Muscle layer of duodenum (tissue), 2 donors: ENCODE measurements around the gene ZNF324B.
"Not testable (repeated sequence)": the region's sequence is repeated elsewhere in the genome, so short reads cannot be mapped to it uniquely, and the experiment has no call there.

ENCODE experiments used
- H3K27ac ChIP-seq: one replicate; pipeline ENCODE4 v1.7.0; 2013; ENCODE audit warnings: mild to moderate bottlenecking, low read length
- H3K27me3 ChIP-seq: one replicate; pipeline ENCODE4 v1.7.0; 2013; ENCODE audit warnings: low read depth, mild to moderate bottlenecking, control low read depth, low read length
- H3K36me3 ChIP-seq, 2 donors: one replicate each; pipeline ENCODE4 v1.7.0; 2013; ENCODE audit warnings: low read length in 2 of 2, control low read depth in 1 of 2, mild to moderate bottlenecking in 1 of 2; ENCODE audit not compliant: insufficient read depth in 2 of 2, control insufficient read depth in 1 of 2
- H3K4me1 ChIP-seq, 2 donors: one replicate each; pipeline ENCODE4 v1.7.0; 2013; ENCODE audit warnings: low read length in 2 of 2, mild to moderate bottlenecking in 2 of 2, control low read depth in 1 of 2, moderate library complexity in 1 of 2; ENCODE audit not compliant: insufficient read depth in 2 of 2, control insufficient read depth in 1 of 2
- H3K4me3 ChIP-seq, 2 donors: one replicate each; pipeline ENCODE4 v1.7.0; 2013; ENCODE audit warnings: low read length in 2 of 2, low read depth in 1 of 2, mild to moderate bottlenecking in 1 of 2
- H3K9me3 ChIP-seq, 2 donors: one replicate each; pipeline ENCODE4 v1.7.0; 2013; ENCODE audit warnings: low read length in 2 of 2, control low read depth in 1 of 2, mild to moderate bottlenecking in 1 of 2; ENCODE audit not compliant: control insufficient read depth in 1 of 2
- donor health status: healthy.

The ZNF324B gene

DNA sequence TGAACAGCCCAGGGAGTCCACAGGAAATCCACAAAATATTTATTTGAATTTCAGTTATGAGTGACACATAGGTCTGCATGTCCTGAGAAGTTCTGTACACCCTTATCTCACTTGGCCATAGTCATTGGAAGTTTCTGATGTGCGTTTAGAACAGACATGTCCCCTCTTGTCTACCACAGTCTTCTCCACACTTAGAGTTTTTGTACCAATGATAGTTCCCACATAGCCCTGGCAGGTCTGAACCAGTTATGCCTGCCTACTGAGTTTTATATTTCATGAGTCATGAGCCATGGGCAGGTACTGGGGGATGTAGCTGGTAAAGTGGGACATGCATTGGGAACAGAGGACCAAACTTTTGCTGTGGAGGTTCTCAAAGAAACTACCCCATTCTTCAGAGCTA is 22.8 kb upstream of the ZNF324B start:
- Histone ChIP-seq H3K9me3 (peaks cover 63 to 72% of the 10 kb centered on the region in 2 donors), H3K27ac (no peak overlapping the region), H3K27me3 (no peaks in the 10 kb centered on the region), H3K4me1 (no peaks in the 10 kb centered on the region), H3K4me3 (peak overlapping the region in 1 of 2 donors; percentile 12), H3K36me3 (peaks cover 0 to 52% of the 10 kb centered on the region in 2 donors)

DNA sequence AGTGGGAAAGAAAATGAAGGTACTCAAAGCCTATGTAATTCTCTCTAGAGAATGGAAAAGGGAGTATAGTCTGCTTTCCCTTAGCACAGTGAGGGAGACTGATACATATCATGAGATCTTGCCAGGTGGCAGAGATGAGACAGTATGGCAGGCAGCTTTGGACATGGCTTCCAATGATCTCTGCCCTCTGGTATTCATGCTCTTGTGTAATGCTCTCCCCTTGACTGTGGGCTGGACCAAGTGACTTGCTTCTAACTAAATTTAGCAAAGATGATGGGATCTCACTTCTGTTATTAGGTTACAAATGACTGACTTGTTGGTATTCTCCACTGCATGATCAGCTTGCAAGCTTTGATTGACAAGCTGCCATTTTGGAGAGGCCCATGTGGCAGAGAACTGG is 21.7 kb upstream of the ZNF324B start:
- Histone ChIP-seq H3K27ac (no peak overlapping the region), H3K9me3 (peaks cover 74 to 83% of the 10 kb centered on the region in 2 donors), H3K27me3 (no peaks in the 10 kb centered on the region), H3K36me3 (peaks cover 10 to 62% of the 10 kb centered on the region in 2 donors), H3K4me1 (no peaks in the 10 kb centered on the region), H3K4me3 (peak overlapping the region in 1 of 2 donors; percentile 63)

DNA sequence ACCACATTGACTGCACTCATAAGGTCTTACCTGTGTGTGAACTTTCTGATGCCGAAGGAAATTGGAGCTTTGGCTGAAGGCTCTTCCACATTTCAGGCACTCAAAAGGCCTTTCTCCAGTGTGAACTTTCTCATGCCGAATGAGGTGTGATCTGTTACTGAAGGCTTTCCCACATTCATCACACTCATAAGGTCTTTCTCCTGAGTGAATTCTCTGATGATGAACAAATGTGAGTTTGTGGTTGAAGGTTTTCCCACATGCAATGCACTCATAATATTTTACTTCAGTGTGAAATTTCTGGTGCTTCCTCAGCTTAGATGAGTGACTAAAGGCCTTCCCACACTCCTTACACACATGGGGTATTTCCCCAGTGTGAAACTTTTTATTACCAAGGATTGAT is 17.2 kb upstream of the ZNF324B start:
- peak overlapping the region; percentile 45 to 63 for H3K4me3 ChIP-seq
- H3K36me3 ChIP-seq: peaks cover 30 to 86% of the 10 kb centered on the region in 2 donors
- no peaks in the 10 kb centered on the region for H3K27me3 ChIP-seq
- no peak overlapping the region for H3K27ac ChIP-seq
- peaks cover under 1 to 4% of the 10 kb centered on the region in 2 donors for H3K4me1 ChIP-seq
- peaks cover 82 to 94% of the 10 kb centered on the region in 2 donors for H3K9me3 ChIP-seq

DNA sequence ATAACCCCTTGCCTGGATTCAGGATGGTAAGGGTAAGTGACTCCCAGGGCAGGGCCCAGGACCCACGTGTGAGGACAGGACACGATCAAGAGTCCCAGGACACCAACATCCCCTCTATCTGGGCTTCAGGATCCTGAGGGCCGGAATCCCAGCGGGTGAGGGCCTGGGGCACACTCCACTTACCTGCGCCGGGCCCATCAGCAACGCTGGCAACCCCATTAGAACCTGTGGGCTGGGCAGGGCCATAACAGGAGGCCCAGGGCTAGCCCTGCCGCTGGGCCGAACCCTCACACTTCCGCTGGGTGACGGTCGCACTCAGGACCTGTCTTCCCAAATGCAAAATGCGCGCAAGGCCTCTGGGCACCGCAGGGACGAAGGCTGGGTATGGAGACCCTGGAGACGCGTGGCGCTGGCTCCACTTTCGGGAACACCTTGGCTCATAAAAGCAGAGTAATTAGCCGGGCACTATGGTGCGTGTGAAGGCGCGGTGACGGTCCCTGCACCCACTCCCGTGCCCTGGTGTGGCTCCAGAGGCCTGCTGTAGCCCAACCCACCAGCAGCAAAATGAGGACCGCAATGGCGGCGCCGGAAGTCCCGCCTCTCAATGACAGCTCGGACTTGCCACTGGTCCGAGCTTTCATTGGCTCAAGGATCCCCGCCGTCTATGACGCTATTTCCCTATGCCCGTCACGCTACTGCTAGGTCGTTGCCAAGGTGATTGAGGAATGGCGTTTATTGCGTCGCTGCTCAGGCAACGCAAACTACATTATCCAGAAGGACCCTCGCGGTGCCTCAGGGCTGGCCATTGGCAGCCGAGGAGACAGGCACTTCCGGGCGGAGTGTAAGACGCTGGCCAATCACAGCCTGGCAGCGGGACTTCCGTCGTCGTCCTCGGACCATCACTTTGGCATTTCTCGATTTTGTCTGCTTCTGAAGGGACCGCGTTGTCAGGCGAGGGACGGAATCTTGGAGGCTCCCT is 11.6 kb upstream of the ZNF324B start, which contains the start of gene ZNF132:
ZNF132 (minus strand) TSS at position 578 of the 979 bp plus-strand sequence; CDS start at position 246, 332 bp downstream.
- H3K9me3 ChIP-seq: peaks cover 29 to 38% of the 10 kb centered on the region in 2 donors

DNA sequence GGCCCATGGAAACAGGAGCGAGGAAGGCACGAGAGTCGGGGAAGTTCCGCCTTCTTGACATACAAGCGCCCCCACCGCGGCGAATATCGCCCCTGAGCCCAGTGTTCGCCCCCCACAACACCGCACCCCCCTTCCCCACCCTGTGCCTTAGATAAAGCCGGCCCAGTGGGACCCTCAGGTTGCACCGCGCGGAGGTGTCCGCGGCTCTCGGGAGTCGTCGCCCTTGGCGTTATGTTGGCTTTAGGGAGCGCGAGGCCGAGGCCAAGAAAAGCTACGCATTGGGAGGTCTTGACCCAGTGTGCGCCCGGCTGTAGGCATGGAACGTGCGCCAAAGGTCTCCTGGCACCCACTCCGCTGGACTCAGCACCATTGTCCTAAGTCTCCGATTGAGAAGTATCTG is 10.9 kb upstream of the ZNF324B start:
- Histone ChIP-seq H3K27me3 (no peaks in the 10 kb centered on the region), H3K36me3 (peaks cover 12 to 27% of the 10 kb centered on the region in 2 donors), H3K4me3 (peak overlapping the region; percentile 83 to 86), H3K9me3 (peaks cover 23 to 32% of the 10 kb centered on the region in 2 donors), H3K4me1 (peaks cover 3 to 19% of the 10 kb centered on the region in 2 donors), H3K27ac (no peak overlapping the region)

More for the DNA sequence above, 11.6 kb upstream of the ZNF324B start, which contains the start of gene ZNF132:
- peak within 1 kb of the TSS; percentile 83 to 86 for H3K4me3 ChIP-seq
- H3K27ac ChIP-seq: peak within 1 kb of the TSS; percentile 67
- H3K4me1 ChIP-seq: peaks cover 3 to 19% of the 10 kb centered on the region in 2 donors
- H3K27me3 ChIP-seq: no peaks in the 10 kb centered on the region
- H3K36me3 ChIP-seq: peaks cover 19 to 34% of the 10 kb centered on the region in 2 donors

DNA sequence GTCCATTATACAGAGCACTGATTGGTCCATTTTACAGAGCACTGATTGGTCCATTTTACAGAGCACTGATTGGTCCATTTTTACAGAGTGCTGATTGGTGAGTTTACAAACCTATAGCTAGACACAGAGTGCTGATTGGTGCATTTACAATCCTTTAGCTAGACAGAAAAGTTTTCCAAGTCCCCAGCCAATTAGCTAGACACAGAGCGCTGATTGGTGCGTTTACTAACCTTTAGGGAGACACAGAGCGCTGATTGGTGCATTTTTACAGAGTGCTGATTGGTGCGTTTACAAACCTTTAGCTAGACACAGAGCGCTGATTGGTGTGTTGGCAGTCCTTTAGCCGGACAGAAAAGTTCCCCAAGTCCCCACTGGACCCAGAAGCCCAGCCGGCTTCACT is 8.4 kb upstream of the ZNF324B start:
- not testable (repeated sequence) for H3K27me3 ChIP-seq, H3K36me3 ChIP-seq, H3K27ac ChIP-seq, H3K4me3 ChIP-seq
- H3K9me3 ChIP-seq: peaks cover 3 to 10% of the 10 kb centered on the region in 2 donors
- H3K4me1 ChIP-seq: peaks cover 3 to 19% of the 10 kb centered on the region in 2 donors

DNA sequence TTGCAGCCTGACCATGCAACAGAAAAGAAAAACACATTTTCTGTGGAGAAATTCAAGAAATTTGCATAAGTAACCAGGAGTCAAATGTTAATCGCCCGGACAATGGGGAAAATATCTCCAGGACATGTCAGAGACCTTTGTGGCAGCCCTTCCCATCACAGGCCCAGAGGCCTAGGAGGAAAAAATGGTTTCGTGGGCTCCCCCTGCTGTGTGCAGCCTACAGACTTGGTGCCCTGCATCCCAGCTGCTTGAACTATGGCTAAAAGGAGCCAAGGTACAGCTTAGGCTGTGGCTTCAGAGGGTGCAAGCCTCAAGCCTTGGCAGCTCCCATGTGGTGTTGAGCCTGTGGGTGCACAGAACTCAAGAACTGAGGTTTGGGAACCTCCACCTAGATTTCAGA is 2.6 kb upstream of the ZNF324B start:
- not testable (repeated sequence) for H3K36me3 ChIP-seq, H3K27ac ChIP-seq, H3K9me3 ChIP-seq, H3K4me1 ChIP-seq, H3K27me3 ChIP-seq, H3K4me3 ChIP-seq

DNA sequence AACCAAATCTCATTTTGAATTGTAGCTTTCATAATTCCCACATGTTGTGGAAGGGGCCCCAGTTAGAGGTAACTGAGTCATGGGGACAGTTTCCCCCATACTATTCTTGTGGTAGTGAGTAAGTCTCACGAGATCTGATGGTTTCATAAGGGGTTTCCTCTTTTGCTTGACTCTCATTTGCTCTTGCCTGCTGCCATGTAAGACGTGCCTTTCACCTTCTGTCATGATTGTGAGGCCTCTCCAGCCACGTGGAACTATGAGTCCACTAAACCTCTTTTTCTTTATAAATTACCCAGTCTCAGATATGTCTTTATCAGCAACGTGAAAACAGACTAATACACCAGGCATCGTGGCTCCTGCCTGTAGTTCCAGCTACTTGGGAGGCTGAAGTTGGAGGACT is 1.4 kb upstream of the ZNF324B start:
- not testable (repeated sequence) for H3K4me3 ChIP-seq, H3K9me3 ChIP-seq, H3K4me1 ChIP-seq, H3K27ac ChIP-seq, H3K27me3 ChIP-seq
- peaks cover 0 to 13% of the 10 kb centered on the region in 2 donors for H3K36me3 ChIP-seq

DNA sequence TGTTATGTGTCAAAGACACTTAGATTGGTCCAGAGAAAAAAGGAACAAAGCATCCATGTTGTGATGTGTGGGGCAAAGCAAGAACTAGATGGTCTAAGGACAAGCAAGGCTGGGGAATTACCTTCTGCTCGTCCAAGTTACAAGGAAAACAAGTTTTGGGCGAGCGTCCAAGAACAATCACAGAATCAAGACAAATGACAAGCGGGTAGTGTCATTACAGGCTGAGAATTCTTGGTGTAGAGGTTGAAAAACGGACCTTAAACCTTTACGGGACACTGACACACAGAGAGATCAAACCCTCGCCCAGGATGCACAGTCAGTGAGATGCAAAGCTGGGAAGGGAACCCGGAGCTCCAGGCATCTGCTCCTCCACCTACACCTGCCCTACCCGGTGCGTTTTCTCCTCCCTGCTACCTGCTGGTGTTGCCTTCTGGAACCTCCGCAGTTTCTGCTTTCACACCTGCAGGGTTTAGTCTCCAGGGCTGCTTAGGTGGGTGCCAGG is 515 bp upstream of the ZNF324B start:
- H3K27me3 ChIP-seq: no peaks in the 10 kb centered on the region
- H3K27ac ChIP-seq: no peak overlapping the region
- no peaks in the 10 kb centered on the region for H3K9me3 ChIP-seq
- H3K4me1 ChIP-seq: peaks cover 5 to 10% of the 10 kb centered on the region in 2 donors
- peak overlapping the region; percentile 76 to 91 for H3K4me3 ChIP-seq
- peaks cover 0 to 20% of the 10 kb centered on the region in 2 donors for H3K36me3 ChIP-seq

DNA sequence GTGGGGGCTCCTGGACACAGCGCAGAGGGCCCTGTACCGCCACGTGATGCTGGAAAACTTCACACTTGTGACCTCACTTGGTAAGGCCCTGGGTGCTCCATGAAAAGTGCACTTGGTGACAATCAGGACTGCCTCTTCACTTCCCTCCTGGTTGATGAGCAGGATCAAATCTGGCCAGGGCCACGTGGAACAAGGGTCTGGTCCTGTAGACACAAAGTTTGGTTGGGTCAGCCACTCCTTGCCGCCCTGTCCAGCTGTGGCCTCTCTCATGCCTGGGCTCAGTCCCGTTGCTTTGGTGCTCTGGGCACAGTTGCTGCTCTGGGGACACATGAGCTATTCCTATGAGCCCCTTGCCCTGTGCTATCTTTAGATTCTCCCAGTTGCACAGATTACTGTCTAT is 2.3 kb downstream of the ZNF324B start:
- H3K36me3 ChIP-seq: peaks cover 0 to 43% of the 10 kb centered on the region in 2 donors

DNA sequence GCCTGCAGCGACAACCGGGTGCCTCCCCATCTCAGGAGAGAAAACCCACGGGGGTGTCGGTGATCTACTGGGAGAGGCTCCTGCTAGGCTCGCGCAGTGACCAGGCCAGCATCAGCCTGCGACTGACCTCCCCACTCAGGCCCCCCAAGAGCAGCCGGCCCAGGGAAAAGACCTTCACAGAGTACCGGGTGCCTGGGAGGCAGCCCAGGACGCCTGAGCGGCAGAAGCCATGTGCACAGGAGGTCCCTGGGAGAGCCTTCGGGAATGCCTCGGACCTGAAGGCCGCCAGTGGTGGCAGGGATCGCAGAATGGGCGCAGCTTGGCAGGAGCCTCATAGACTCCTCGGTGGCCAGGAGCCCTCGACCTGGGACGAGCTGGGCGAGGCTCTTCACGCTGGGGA is 3.9 kb downstream of the ZNF324B start:
- H3K36me3 ChIP-seq: peaks cover 0 to 43% of the 10 kb centered on the region in 2 donors
- H3K27me3 ChIP-seq: no peaks in the 10 kb centered on the region
- no peak overlapping the region for H3K4me3 ChIP-seq
- no peaks in the 10 kb centered on the region for H3K9me3 ChIP-seq
- H3K4me1 ChIP-seq: peaks cover 5 to 10% of the 10 kb centered on the region in 2 donors
- H3K27ac ChIP-seq: no peak overlapping the region

More for the DNA sequence above, 2.3 kb downstream of the ZNF324B start:
- peaks cover 5 to 10% of the 10 kb centered on the region in 2 donors for H3K4me1 ChIP-seq
- no peak overlapping the region for H3K27ac ChIP-seq
- no peak overlapping the region for H3K4me3 ChIP-seq
- no peaks in the 10 kb centered on the region for H3K9me3 ChIP-seq
- no peaks in the 10 kb centered on the region for H3K27me3 ChIP-seq
